ENCODE measurements around the gene METTL2B. TPM values are rescaled to one million over a fixed set of nuclear protein-coding genes. Genes with fewer than 3 reads are reported as not detected.
A peak's percentile ranks its signal among the peaks of the same experiment; 100 is the strongest.

Gene METTL2B
- total and polyA plus RNA-seq, 2 of the 8 experiments (the other 6 are each of a cell fraction or from before 2014, with no cell fraction given), result 14.6 to 43.5 TPM

DNA sequence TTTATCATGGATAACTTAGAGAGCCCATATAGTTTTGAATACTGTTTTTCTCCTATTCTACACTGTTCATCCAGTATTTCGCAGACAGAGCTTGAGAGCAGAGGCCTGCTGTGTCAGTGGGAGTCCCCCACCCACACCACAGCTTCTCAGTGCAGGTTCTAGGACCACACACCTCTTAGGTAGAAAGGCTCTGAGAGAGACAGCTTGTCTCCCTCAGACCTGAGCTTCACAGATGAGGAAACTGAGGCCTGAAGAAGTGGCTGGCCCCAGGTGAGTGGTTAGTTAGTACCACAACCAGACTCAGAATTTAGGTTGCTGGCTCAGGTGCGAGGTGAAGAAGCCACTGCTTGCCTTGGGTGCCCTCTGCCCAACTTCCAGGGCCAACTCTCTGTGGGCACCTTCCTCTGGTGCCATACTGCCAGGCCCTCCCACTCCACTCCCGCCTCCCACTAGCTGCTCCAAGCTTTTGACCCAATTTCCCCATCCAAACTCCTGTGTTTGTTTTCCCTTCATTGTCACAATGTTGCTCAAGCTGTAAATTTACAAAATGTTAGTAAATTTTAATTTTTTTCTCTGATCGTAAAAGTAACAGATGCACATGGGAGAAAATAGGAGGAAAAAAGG lies 28.5 kb upstream of the METTL2B start:
- H4K91ac ChIP-seq (replicated peaks; ENCODE audit: insufficient read length, low read length), result no peak overlapping the region
- H3K14ac ChIP-seq (ENCODE audit: insufficient read length), result no peak overlapping the region
- H3K27me3 ChIP-seq (replicated peaks in 1 of 4; ENCODE audit: control insufficient read depth in 3 of 4, extremely low read depth in 1 of 4, insufficient read depth in 3 of 4, low read length in 3 of 4), result no peaks in the 10 kb centered on the region
- FAIRE-seq (no peak), DNase-seq (ENCODE audit: low read depth in 1 of 2, low spot score in 2 of 2) (no peak)
- H2BK15ac ChIP-seq (ENCODE audit: low read length), result no peak overlapping the region
- no peak overlapping the region for H3K18ac ChIP-seq (ENCODE audit: extremely low read depth, low read length)
- no peak overlapping the region for H3K4ac ChIP-seq (replicated peaks; ENCODE audit: insufficient read length, low read depth, low read length)
- H4K5ac ChIP-seq (ENCODE audit: insufficient read length, low read depth, low read length), result no peak overlapping the region
- H3K36me3 ChIP-seq (ENCODE audit: control insufficient read depth in 2 of 4, insufficient read depth in 4 of 4, low read length in 3 of 4), result no peaks in the 10 kb centered on the region
- H3K27ac ChIP-seq (ENCODE audit: low read depth, low read length), result no peak overlapping the region
- no peaks in the 10 kb centered on the region for H3K79me2 ChIP-seq (ENCODE audit: control insufficient read depth in 1 of 2, insufficient read depth in 2 of 2, low read length in 2 of 2)
- H3K4me3 ChIP-seq (ENCODE audit: extremely low read depth in 1 of 4, insufficient read depth in 2 of 4, low read depth in 3 of 4, low read length in 4 of 4), result no peak overlapping the region
- no peaks in the 10 kb centered on the region for H4K20me1 ChIP-seq (replicated peaks in 1 of 2; ENCODE audit: control insufficient read depth in 1 of 2, insufficient read depth in 2 of 2, low read length in 2 of 2)
- no peak overlapping the region for H2BK20ac ChIP-seq (ENCODE audit: low read length)
- H3K23me2 ChIP-seq (ENCODE audit: low read depth, low read length), result no peaks in the 10 kb centered on the region; the same call in 1 of the 2 replicates
- H3K4me1 ChIP-seq (replicated peaks in 1 of 4; ENCODE audit: control insufficient read depth in 3 of 4, insufficient read depth in 4 of 4, low read length in 3 of 4), result no peaks in the 10 kb centered on the region
- no peak overlapping the region for H2BK120ac ChIP-seq (replicated peaks; ENCODE audit: low read depth, low read length)
- H2BK5ac ChIP-seq (ENCODE audit: low read depth, low read length), result no peak overlapping the region
- ChIA-PET CTCF (ENCODE audit: partially characterized antibody) (interaction anchor here (1.4 to 14.1 kb wide), 5 partner anchors 13 to 50 kb away, joined by 4 to 258 read pairs (median 8); no protein-coding TSS in a partner anchor), POLR2A (ENCODE audit: partially characterized antibody) (interaction anchor here (0.6 to 0.9 kb wide), 2 partner anchors 43 to 45 kb away, joined by 3 read pairs; no protein-coding TSS in a partner anchor)
- H3K9me3 ChIP-seq (ENCODE audit: insufficient read depth in 2 of 2, low read depth in 1 of 2, low read length in 1 of 2), result no peaks in the 10 kb centered on the region
- H3K23ac ChIP-seq (ENCODE audit: insufficient read length), result no peak overlapping the region
- no peak overlapping the region for H3K56ac ChIP-seq (replicated peaks; ENCODE audit: insufficient read length, low read depth, low read length)
- 0 out of 2 replicates have a peak overlapping the region, but pooled peaks have one; percentile 3 for H2BK12ac ChIP-seq (ENCODE audit: low read depth, low read length)
- H4K8ac ChIP-seq (ENCODE audit: extremely low read depth, insufficient read depth, low read length), result no peak overlapping the region
- WGBS, 2 experiments (ENCODE audit: extremely low coverage in 1 of 2, insufficient coverage in 1 of 2, insufficient read length in 1 of 2, insufficient replicate concordance in 2 of 2, low coverage in 1 of 2, low lambda C conversion rate in 2 of 2, missing lambda C conversion rate in 1 of 2), result 60% methylated on average over 4 of the region's 4 CpGs; no CpG with 5 or more reads in 1 of the 2 experiments
- no peak overlapping the region for H3K9ac ChIP-seq (replicated peaks in 1 of 4; ENCODE audit: extremely low read depth in 1 of 4, low read depth in 3 of 4, low read length in 3 of 4)
- H3K79me1 ChIP-seq (ENCODE audit: low read depth, low read length), result no peaks in the 10 kb centered on the region
- H2AK5ac ChIP-seq (ENCODE audit: low read depth, low read length), result no peak overlapping the region
- no peak overlapping the region for H2AFZ ChIP-seq (ENCODE audit: low read length)
- no peak overlapping the region for H3K4me2 ChIP-seq (ENCODE audit: insufficient read depth in 1 of 2, low read depth in 2 of 2, low read length in 2 of 2)
- TF ChIP-seq CHD1 (IDR thresholded peaks at IDR 0.05; ENCODE audit: low read depth, low read length) (no peak), GTF2F1 (IDR thresholded peaks at IDR 0.05; ENCODE audit: borderline replicate concordance, low read depth, low read length) (no peak)
